Heart left ventricle (tissue), 16 donors: ENCODE data around the gene EEF1A1. TPM values are rescaled to one million over a fixed set of nuclear protein-coding genes. Genes with fewer than 3 reads are reported as not detected.
"Not testable (repeated sequence)": the region's sequence is repeated elsewhere in the genome, so short reads cannot be mapped to it uniquely, and the experiment has no call there.

ENCODE experiments used
- ATAC-seq, 4 donors: fragments of 200-7000 bp; cut with Tn5 transposase; one replicate each; pipeline ENCODE4 v1.9.1; 2020 to 2022; ENCODE audit warnings: moderate library complexity in 4 of 4, mild to moderate bottlenecking in 3 of 4, moderate number of reproducible peaks in 1 of 4
- DNase-seq, 5 donors: peaks; one replicate each; pipeline ENCODE4 v3.0.0-alpha.2; 2020
- H3K27ac ChIP-seq, 12 donors: fragments of 200-600 bp; sonication (generic) in 4 of 12; one replicate each; pipeline versions ENCODE4 v1.5.0 to v1.8.0; 2016 to 2022; ENCODE audit warnings: mild to moderate bottlenecking in 2 of 12
- H3K27me3 ChIP-seq, 9 donors: fragments of 200-600 bp; sonication (generic) in 2 of 9; one replicate each; pipeline versions ENCODE4 v1.5.1 to v1.8.0; 2016 to 2022; ENCODE audit warnings: mild to moderate bottlenecking in 3 of 9
- H3K36me3 ChIP-seq, 9 donors: fragments of 200-600 bp; sonication (generic) in 2 of 9; one replicate each; pipeline versions ENCODE4 v1.5.0 to v1.8.0; 2018 to 2022; ENCODE audit warnings: mild to moderate bottlenecking in 2 of 9
- H3K4me1 ChIP-seq, 12 donors: fragments of 200-600 bp; sonication (generic) in 4 of 12; one replicate each; pipeline versions ENCODE4 v1.5.0 to v1.8.0; 2016 to 2022; ENCODE audit warnings: mild to moderate bottlenecking in 3 of 12
- H3K4me3 ChIP-seq, 12 donors: fragments of 200-600 bp; sonication (generic) in 4 of 12; one replicate each; pipeline versions ENCODE4 v1.5.0 to v1.8.0; 2017 to 2022; ENCODE audit warnings: mild to moderate bottlenecking in 9 of 12, moderate library complexity in 4 of 12
- H3K9me3 ChIP-seq, 12 donors: fragments of 200-600 bp; sonication (generic) in 4 of 12; one replicate each; pipeline versions ENCODE4 v1.5.0 to v1.8.0; 2016 to 2022; ENCODE audit warnings: mild to moderate bottlenecking in 1 of 12
- CTCF ChIP-seq, 12 donors: fragments of 200-600 bp; sonication (generic) in 4 of 12; IDR thresholded peaks; one replicate each; pipeline versions ENCODE4 v1.5.0 to v1.8.0; 2018 to 2022; ENCODE audit warnings: antibody characterized with exemption in 12 of 12, mild to moderate bottlenecking in 5 of 12
- POLR2A ChIP-seq, 2 donors: fragments of 450-650 bp; IDR thresholded peaks; one replicate each; pipeline ENCODE4 v1.6.1; 2017; ENCODE audit warnings: antibody characterized with exemption in 2 of 2, mild to moderate bottlenecking in 2 of 2, moderate library complexity in 2 of 2
- WGBS, 4 donors: extraction: QIAGEN DNeasy Blood & Tissue Kit in 2 of 4; methylation state at CpG; one replicate each; pipeline versions ENCODE4 v1.1.5 to v1.1.7; 2013 to 2018; 5-methylcytosine and 5-hydroxymethylcytosine counted together
- intact Hi-C, 10 donors: fragments of 100-400 bp; cut with DNase I; formaldehyde crosslinking; loops; one replicate each; pipeline versions ENCODE4 v1.11.1 to v1.14.2; 2022
- polyA plus RNA-seq, 2 donors: library from polyadenylated mRNA; stranded (reverse); fragments of 200-250 nt; gene quantifications; one replicate each; pipeline ENCODE4 v1.2.3, GENCODE V29; 2013
- total RNA-seq, 9 donors: library from RNA; depleted of rRNA in 2 of 9; stranded (reverse); fragments of >200 nt in 2 of 9; fragmentation: NEBNext Ultra II Directional in 3 of 9; extraction: Animal tissue kit (Norgen Biotek cat#: 25700) in 3 of 9; gene quantifications; one replicate each; pipeline versions ENCODE4 v1.1.0 to v1.2.4, GENCODE V29; 2016 to 2023
- donor health status: ischemic (EF 13 %, LVEDD 7.1; RV severe dilation, severe dysfunction).
- donor health status: healthy with polysubstance abuse.
- donor health status: DM: no; HTN: yes; CAD: no.
- donor health status: DM: no; HTN: no; CAD: no.
- donor health status: ischemic (EF 25% LVEDD 6.9; RV normal size, moderate dysfunction).
- donor health status: ischemic (EF 25% LVEDD 5.7; RV mildly dilated, moderate dysfunction).
- donor health status: healthy.
- donor health status: DM: yes; HTN: yes; CAD: no.
- donor health status: ischemic (EF 35%, LVEDD 5.7; RV mildly dilated, moderate dysfunction).
- donor health status: nonischemic (EF 11% LVEDD 7.7; RV severe dilation, severe dysfunction).
- donor health status: DM: yes; HTN: yes; CAD: no.
- donor health status: PGD.
- donor health status: ischemic (EF 29% LVEDD 5.4; RV normal size, mild dysfunction).
- donor health status: nonischemic (EF 23%, LVEDD 6.1; RV moderate dilation, normal function).

The EEF1A1 gene
- total and polyA plus RNA-seq, 11 donors = 743 to 4,205 (median 1,528) TPM

- intact Hi-C loops = no loop called here
Observed at GRCh38 chr6:73560182-73560732, 39.4 kb upstream of the EEF1A1 start.

GRCh38 chr6:73559399-73559794 lies 38.6 kb upstream of the EEF1A1 start:
- H3K4me3 ChIP-seq, ATAC-seq, H3K4me1 ChIP-seq, H3K27me3 ChIP-seq, H3K27ac ChIP-seq, intact Hi-C loops, DNase-seq, H3K9me3 ChIP-seq, H3K36me3 ChIP-seq: not testable (repeated sequence)
- WGBS, 4 donors = 95 to 98% (median 97%) methylated on average over 12 of the region's 12 CpGs

More at GRCh38 chr6:73560182-73560732, 39.4 kb upstream of the EEF1A1 start:
- Histone ChIP-seq H3K36me3 (no peaks in the 10 kb centered on the region), H3K4me3 (no peak overlapping the region), H3K27me3 (no peaks in the 10 kb centered on the region), H3K9me3 (no peaks in the 10 kb centered on the region), H3K4me1 (no peaks in the 10 kb centered on the region), H3K27ac (no peak overlapping the region)
- TF ChIP-seq POLR2A (IDR thresholded peaks at IDR 0.05) = no peak
- 70 to 77% (median 73%) methylated on average over 8 of the region's 8 CpGs for WGBS, 4 donors
- DNase-seq (no peak), ATAC-seq (no peak)

- H3K9me3 ChIP-seq = no peaks in the 10 kb centered on the region
Observed at GRCh38 chr6:73558624-73559398, 38.0 kb upstream of the EEF1A1 start.

GRCh38 chr6:73556836-73557235 lies 36.0 kb upstream of the EEF1A1 start:
- intact Hi-C loops = no loop called here
- Histone ChIP-seq H3K4me3 (no peak overlapping the region), H3K36me3 (no peaks in the 10 kb centered on the region), H3K4me1 (no peaks in the 10 kb centered on the region), H3K27ac (no peak overlapping the region), H3K27me3 (no peaks in the 10 kb centered on the region), H3K9me3 (no peaks in the 10 kb centered on the region)
- ATAC-seq (no peak), DNase-seq (no peak)
- TF ChIP-seq CTCF (IDR thresholded peaks at IDR 0.05) = no peak
- no peak for TF ChIP-seq POLR2A (IDR thresholded peaks at IDR 0.05)
- 32 to 41% (median 33%) methylated on average over 1 of the region's 1 CpG for WGBS, 4 donors

More at GRCh38 chr6:73558624-73559398, 38.0 kb upstream of the EEF1A1 start:
- Histone ChIP-seq H3K4me1 (no peaks in the 10 kb centered on the region), H3K27me3 (no peaks in the 10 kb centered on the region), H3K27ac (no peak overlapping the region), H3K4me3 (no peak overlapping the region), H3K36me3 (no peaks in the 10 kb centered on the region)
- intact Hi-C loops = no loop called here
- 78 to 85% (median 81%) methylated on average over 4 of the region's 4 CpGs for WGBS, 4 donors
- no peak for ATAC-seq
- TF ChIP-seq CTCF (IDR thresholded peaks at IDR 0.05) = no peak
- no peak for TF ChIP-seq POLR2A (IDR thresholded peaks at IDR 0.05)
- DNase-seq = no peak

- H3K27ac ChIP-seq, H3K4me1 ChIP-seq, DNase-seq, H3K27me3 ChIP-seq, H3K4me3 ChIP-seq, H3K9me3 ChIP-seq, ATAC-seq, H3K36me3 ChIP-seq, intact Hi-C loops: not testable (repeated sequence)
- WGBS, 4 donors = 79 to 88% (median 82%) methylated on average over 11 of the region's 11 CpGs
Observed at GRCh38 chr6:73555380-73555949, 34.6 kb upstream of the EEF1A1 start.

- H3K36me3 ChIP-seq = not testable (repeated sequence)
Observed at GRCh38 chr6:73551115-73551514, 30.3 kb upstream of the EEF1A1 start.

More at GRCh38 chr6:73551115-73551514, 30.3 kb upstream of the EEF1A1 start:
- H3K27me3 ChIP-seq, ATAC-seq, H3K9me3 ChIP-seq, H3K4me3 ChIP-seq, intact Hi-C loops, H3K27ac ChIP-seq, DNase-seq, H3K4me1 ChIP-seq: not testable (repeated sequence)
- WGBS, 4 donors = 93 to 97% (median 95%) methylated on average over 4 of the region's 4 CpGs
